Measurements from ENCODE around the gene WDR44.

DNA sequence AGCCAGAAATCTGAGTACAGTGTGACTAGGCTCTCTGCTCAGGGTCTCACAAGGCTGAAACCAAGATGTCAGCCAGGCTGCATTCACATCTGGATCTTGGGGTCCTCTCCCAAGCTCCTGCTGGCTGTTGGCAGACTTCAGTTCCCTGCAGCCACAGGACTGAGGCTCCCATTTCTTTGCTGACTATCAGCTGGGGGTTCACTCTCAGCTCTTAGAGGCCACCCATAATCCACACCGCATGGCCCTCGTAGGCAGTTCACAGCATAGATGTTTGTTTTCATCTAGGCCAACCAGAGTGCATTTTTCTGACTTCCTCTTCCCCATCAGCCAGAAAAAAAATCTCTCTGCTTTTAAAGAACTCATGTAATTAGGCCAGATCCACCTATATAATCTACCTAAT, 8.2 kb upstream of the WDR44 start:
- TF ChIP-seq, protein P1, sequence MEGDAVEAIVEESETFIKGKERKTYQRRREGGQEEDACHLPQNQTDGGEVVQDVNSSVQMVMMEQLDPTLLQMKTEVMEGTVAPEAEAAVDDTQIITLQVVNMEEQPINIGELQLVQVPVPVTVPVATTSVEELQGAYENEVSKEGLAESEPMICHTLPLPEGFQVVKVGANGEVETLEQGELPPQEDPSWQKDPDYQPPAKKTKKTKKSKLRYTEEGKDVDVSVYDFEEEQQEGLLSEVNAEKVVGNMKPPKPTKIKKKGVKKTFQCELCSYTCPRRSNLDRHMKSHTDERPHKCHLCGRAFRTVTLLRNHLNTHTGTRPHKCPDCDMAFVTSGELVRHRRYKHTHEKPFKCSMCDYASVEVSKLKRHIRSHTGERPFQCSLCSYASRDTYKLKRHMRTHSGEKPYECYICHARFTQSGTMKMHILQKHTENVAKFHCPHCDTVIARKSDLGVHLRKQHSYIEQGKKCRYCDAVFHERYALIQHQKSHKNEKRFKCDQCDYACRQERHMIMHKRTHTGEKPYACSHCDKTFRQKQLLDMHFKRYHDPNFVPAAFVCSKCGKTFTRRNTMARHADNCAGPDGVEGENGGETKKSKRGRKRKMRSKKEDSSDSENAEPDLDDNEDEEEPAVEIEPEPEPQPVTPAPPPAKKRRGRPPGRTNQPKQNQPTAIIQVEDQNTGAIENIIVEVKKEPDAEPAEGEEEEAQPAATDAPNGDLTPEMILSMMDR (IDR thresholded peaks at IDR 0.05 in 2 of 3, conservative IDR thresholded peaks at IDR 0.05 in 1 of 3; ENCODE audit: control insufficient read depth in 2 of 3, extremely low read depth in 1 of 3, insufficient read depth in 1 of 3, low read depth in 3 of 3, low read length in 3 of 3), result no peak
- TF ChIP-seq POLR2A (IDR thresholded peaks at IDR 0.05; ENCODE audit: low read depth, low read length) (no peak), ZNF622 (IDR thresholded peaks at IDR 0.05) (no peak), RAD21 (IDR thresholded peaks at IDR 0.05; ENCODE audit: insufficient read depth, low read depth, low read length) (no peak), SP1 (IDR thresholded peaks at IDR 0.05; ENCODE audit: low read depth, low read length) (no peak), PAX8 (IDR thresholded peaks at IDR 0.05) (no peak), BHLHE40 (IDR thresholded peaks at IDR 0.05; ENCODE audit: borderline replicate concordance in 1 of 2, low read depth in 2 of 2, low read length in 1 of 2) (no peak), IRF5 (IDR thresholded peaks at IDR 0.05; ENCODE audit: borderline replicate concordance) (no peak), FOXK2 (IDR thresholded peaks at IDR 0.05) (no peak)

Data from GM12878 (cell line).